ENCODE results near the gene C16orf90. TPM values are rescaled to one million over a fixed set of nuclear protein-coding genes. Genes with fewer than 3 reads are reported as not detected.

The C16orf90 gene
- total RNA-seq, 1 experiment from 2014 or later = not detected

GRCh38 chr16:3461151-3461550 lies 34.1 kb downstream of the C16orf90 start:
- intact Hi-C loops (cut with micrococcal nuclease) = no loop called here
- Histone ChIP-seq H3F3A (ENCODE audit: low read length, unreplicated experiment) (no peaks in the 10 kb centered on the region), H3K4me3 (ENCODE audit: low read length) (no peak overlapping the region), H3K27ac (ENCODE audit: low read length) (no peak overlapping the region), H3K9ac (ENCODE audit: low read length) (no peak overlapping the region), H3K79me2 (ENCODE audit: low read length) (peaks cover 83% of the 10 kb centered on the region), H3K9me2 (replicated peaks; ENCODE audit: low read length) (no peaks in the 10 kb centered on the region), H3K36me3 (ENCODE audit: low read depth, low read length) (no peaks in the 10 kb centered on the region), H2AFZ (ENCODE audit: low read length) (no peak overlapping the region), H3K4me2 (ENCODE audit: low read length) (no peak overlapping the region), H3K4me1 (ENCODE audit: insufficient read depth, low read length) (peaks cover 19% of the 10 kb centered on the region), H4K20me1 (ENCODE audit: low read length) (peaks cover 8% of the 10 kb centered on the region), H3K9me3 (ENCODE audit: low read length) (no peaks in the 10 kb centered on the region), H3K27me3 (ENCODE audit: low read length) (no peaks in the 10 kb centered on the region)
- ChIA-PET CTCF (no interaction called here), POLR2A (ENCODE audit: unreplicated experiment) (no interaction called here)
- no TSS peak for BruUV-seq (replicated peaks)
- no peak for ATAC-seq
- TF ChIP-seq EZH2 (IDR thresholded peaks at IDR 0.05; ENCODE audit: low read length, unreplicated experiment) (no peak), EZH2phosphoT487 (IDR thresholded peaks at IDR 0.05; ENCODE audit: borderline replicate concordance, low read length) (no peak), CTCF (conservative IDR thresholded peaks at IDR 0.05; ENCODE audit: low read depth, low read length) (no peak)
- no peak for DNase-seq

- H3K4me2 ChIP-seq (ENCODE audit: low read length) = no peak overlapping the region
- H3K4me3 ChIP-seq (ENCODE audit: low read length) = no peak overlapping the region
- ChIA-PET CTCF (no interaction called here), POLR2A (ENCODE audit: unreplicated experiment) (no interaction called here)
- H3K36me3 ChIP-seq (ENCODE audit: low read depth, low read length) = no peaks in the 10 kb centered on the region
- no peaks in the 10 kb centered on the region for H3K27me3 ChIP-seq (ENCODE audit: low read length)
- no peak overlapping the region for H3K9ac ChIP-seq (ENCODE audit: low read length)
- ATAC-seq (no peak), DNase-seq (no peak)
- no TSS peak for BruUV-seq (replicated peaks)
- H2AFZ ChIP-seq (ENCODE audit: low read length) = no peak overlapping the region
- no peaks in the 10 kb centered on the region for H3F3A ChIP-seq (ENCODE audit: low read length, unreplicated experiment)
- TF ChIP-seq EZH2 (IDR thresholded peaks at IDR 0.05; ENCODE audit: low read length, unreplicated experiment) = no peak
- TF ChIP-seq CTCF (conservative IDR thresholded peaks at IDR 0.05; ENCODE audit: low read depth, low read length) = no peak
- no peak for TF ChIP-seq EZH2phosphoT487 (IDR thresholded peaks at IDR 0.05; ENCODE audit: borderline replicate concordance, low read length)
- H3K27ac ChIP-seq (ENCODE audit: low read length) = no peak overlapping the region
- H4K20me1 ChIP-seq (ENCODE audit: low read length) = peaks cover 8% of the 10 kb centered on the region
- H3K4me1 ChIP-seq (ENCODE audit: insufficient read depth, low read length) = peaks cover 23% of the 10 kb centered on the region
- intact Hi-C loops (cut with micrococcal nuclease) = no loop called here
- H3K79me2 ChIP-seq (ENCODE audit: low read length) = peaks cover 78% of the 10 kb centered on the region
- H3K9me2 ChIP-seq (replicated peaks; ENCODE audit: low read length) = no peaks in the 10 kb centered on the region
- H3K9me3 ChIP-seq (ENCODE audit: low read length) = no peaks in the 10 kb centered on the region
Measured at GRCh38 chr16:3460585-3460984, 34.7 kb downstream of the C16orf90 start.

GRCh38 chr16:3460121-3460520 lies 35.2 kb downstream of the C16orf90 start:
- no peak overlapping the region for H2AFZ ChIP-seq (ENCODE audit: low read length)
- no peak overlapping the region for H3K9ac ChIP-seq (ENCODE audit: low read length)
- intact Hi-C loops (cut with micrococcal nuclease) = no loop called here
- peaks cover 8% of the 10 kb centered on the region for H4K20me1 ChIP-seq (ENCODE audit: low read length)
- H3K79me2 ChIP-seq (ENCODE audit: low read length) = peaks cover 73% of the 10 kb centered on the region
- POLR2A ChIA-PET (ENCODE audit: unreplicated experiment) = no interaction called here
- CTCF ChIA-PET = no interaction called here
- H3K9me3 ChIP-seq (ENCODE audit: low read length) = no peaks in the 10 kb centered on the region
- H3K27me3 ChIP-seq (ENCODE audit: low read length) = no peaks in the 10 kb centered on the region
- no peaks in the 10 kb centered on the region for H3K36me3 ChIP-seq (ENCODE audit: low read depth, low read length)
- ATAC-seq (no peak), DNase-seq (no peak)
- no peak overlapping the region for H3K4me3 ChIP-seq (ENCODE audit: low read length)
- H3K4me2 ChIP-seq (ENCODE audit: low read length) = peak overlapping the region; percentile 98; the same call in 1 of the 2 replicates
- TF ChIP-seq CTCF (conservative IDR thresholded peaks at IDR 0.05; ENCODE audit: low read depth, low read length) (no peak), EZH2phosphoT487 (IDR thresholded peaks at IDR 0.05; ENCODE audit: borderline replicate concordance, low read length) (no peak), EZH2 (IDR thresholded peaks at IDR 0.05; ENCODE audit: low read length, unreplicated experiment) (no peak)
- H3F3A ChIP-seq (ENCODE audit: low read length, unreplicated experiment) = no peaks in the 10 kb centered on the region
- no peak overlapping the region for H3K27ac ChIP-seq (ENCODE audit: low read length)
- H3K9me2 ChIP-seq (replicated peaks; ENCODE audit: low read length) = no peaks in the 10 kb centered on the region
- H3K4me1 ChIP-seq (ENCODE audit: insufficient read depth, low read length) = peaks cover 23% of the 10 kb centered on the region
- no TSS peak for BruUV-seq (replicated peaks)

Measured in PC-3 (cell line).